GM18517 (cell line): ENCODE measurements around the gene SRSF8.
"Not testable (repeated sequence)": the region's sequence is repeated elsewhere in the genome, so short reads cannot be mapped to it uniquely, and the experiment has no call there.

Experiments
- ATAC-seq: cut with Tn5 transposase; IDR thresholded peaks from one replicate; pipeline ENCODE4 v1.9.1; 2021; ENCODE audit warnings: mild to moderate bottlenecking, moderate library complexity; ENCODE audit not compliant: unreplicated experiment

SRSF8 gene

GRCh38 chr11:95066716-95067038 lies at the start of gene SRSF8:
Gene SRSF8 (plus strand): TSS chr11:95066919. CDS start chr11:95067227, 308 bp downstream.
- peak; percentile 38 for ATAC-seq

GRCh38 chr11:95021468-95021867 lies 45.3 kb upstream of the SRSF8 start:
- ATAC-seq, result not testable (repeated sequence)

GRCh38 chr11:95024958-95025357 lies 41.8 kb upstream of the SRSF8 start, which contains the start of gene KDM4E:
Gene KDM4E (plus strand): TSS chr11:95025258. CDS start chr11:95025558, 300 bp downstream.
- ATAC-seq, result no peak

GRCh38 chr11:95025594-95025993 lies 41.1 kb upstream of the SRSF8 start:
- ATAC-seq, result not testable (repeated sequence)

- ATAC-seq, result no peak
These were observed 38.4 kb upstream of the SRSF8 start for GRCh38 chr11:95028357-95028756.

GRCh38 chr11:95033051-95033450 lies 33.7 kb upstream of the SRSF8 start:
- ATAC-seq, result no peak

GRCh38 chr11:95035316-95035715 lies 31.4 kb upstream of the SRSF8 start:
- ATAC-seq, result no peak

- ATAC-seq, result not testable (repeated sequence)
These were observed 29.2 kb upstream of the SRSF8 start for GRCh38 chr11:95037356-95038035.

GRCh38 chr11:95042239-95042638 lies 24.5 kb upstream of the SRSF8 start:
- no peak for ATAC-seq

- ATAC-seq, result no peak
These were observed 23.8 kb upstream of the SRSF8 start for GRCh38 chr11:95042906-95043305.

GRCh38 chr11:95044010-95044409 lies 22.7 kb upstream of the SRSF8 start:
- ATAC-seq, result no peak

- no peak for ATAC-seq
These were observed 20.9 kb upstream of the SRSF8 start for GRCh38 chr11:95045812-95046211.

- not testable (repeated sequence) for ATAC-seq
These were observed 17.6 kb upstream of the SRSF8 start, which contains the start of gene KDM4F for GRCh38 chr11:95049122-95049521. Gene KDM4F (plus strand): TSS chr11:95049422.

GRCh38 chr11:95050595-95051202 lies 16.0 kb upstream of the SRSF8 start:
- ATAC-seq, result no peak

GRCh38 chr11:95054356-95054755 lies 12.4 kb upstream of the SRSF8 start:
- no peak for ATAC-seq

GRCh38 chr11:95055283-95055897 lies 11.3 kb upstream of the SRSF8 start:
- peak; percentile 97 for ATAC-seq

- ATAC-seq, result no peak
These were observed 8.8 kb upstream of the SRSF8 start for GRCh38 chr11:95057959-95058358.

GRCh38 chr11:95058621-95059020 lies 8.1 kb upstream of the SRSF8 start:
- no peak for ATAC-seq

GRCh38 chr11:95059046-95059445 lies 7.7 kb upstream of the SRSF8 start:
- ATAC-seq, result no peak

GRCh38 chr11:95065336-95065735 lies 1.4 kb upstream of the SRSF8 start:
- no peak for ATAC-seq

- peak; percentile 59 for ATAC-seq
These were observed 521 bp downstream of the SRSF8 start for GRCh38 chr11:95067039-95067840.
